ENCODE measurements around the gene CCR1. TPM values are rescaled to one million over a fixed set of nuclear protein-coding genes. Genes with fewer than 3 reads are reported as not detected.

The CCR1 gene
- total RNA-seq, 1 donor from 2014 or later: 5.9 TPM

DNA sequence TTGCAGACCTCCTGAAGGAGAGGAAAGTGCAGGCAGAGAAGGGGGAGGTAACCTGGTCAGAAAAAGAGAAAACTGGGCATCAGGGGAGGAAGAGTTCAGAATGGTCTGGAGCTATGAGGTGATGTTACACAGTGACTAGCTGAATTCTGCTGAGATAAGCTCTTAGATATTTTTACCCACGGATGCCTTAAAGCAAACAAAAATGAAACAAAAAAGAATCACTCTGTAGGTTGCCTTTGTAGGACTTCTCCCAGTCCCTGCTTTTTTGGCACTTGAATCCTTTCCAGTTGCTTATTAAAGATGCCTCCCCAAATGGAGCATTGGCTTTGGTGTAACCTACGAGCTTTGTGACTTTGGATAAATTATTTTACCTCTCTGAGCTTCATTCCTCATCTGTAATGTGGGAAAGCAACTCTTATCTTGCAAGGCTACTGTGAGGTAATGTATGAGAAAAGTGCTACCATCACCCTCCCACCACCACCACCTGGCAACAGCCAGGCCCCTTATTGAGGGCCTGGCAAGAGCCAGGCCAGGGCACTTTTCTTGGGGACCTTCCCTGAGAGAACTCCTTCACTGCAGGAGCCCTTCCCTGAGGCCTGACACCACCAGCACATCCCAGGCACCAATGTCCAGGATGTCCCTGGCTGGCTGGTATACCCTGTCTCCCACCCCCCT lies 2.7 kb downstream of the CCR1 start:
- peak overlapping the region; percentile 23 for H3K27ac Mint-ChIP-seq
- intact Hi-C loops (cut with micrococcal nuclease): loop anchor here (5.0 kb wide), 2 partner anchors 237 to 263 kb away; partner anchors contain the start of gene CXCR6
- peak overlapping the region; percentile 73 for H3K4me3 Mint-ChIP-seq
- H3K9me3 Mint-ChIP-seq: peaks cover 4% of the 10 kb centered on the region
- peaks cover 63% of the 10 kb centered on the region for H3K4me1 Mint-ChIP-seq
- peaks cover 31% of the 10 kb centered on the region for H3K36me3 Mint-ChIP-seq (ENCODE audit: low read depth)
- H3K27me3 Mint-ChIP-seq: peaks cover 6% of the 10 kb centered on the region
- no peak for DNase-seq

DNA sequence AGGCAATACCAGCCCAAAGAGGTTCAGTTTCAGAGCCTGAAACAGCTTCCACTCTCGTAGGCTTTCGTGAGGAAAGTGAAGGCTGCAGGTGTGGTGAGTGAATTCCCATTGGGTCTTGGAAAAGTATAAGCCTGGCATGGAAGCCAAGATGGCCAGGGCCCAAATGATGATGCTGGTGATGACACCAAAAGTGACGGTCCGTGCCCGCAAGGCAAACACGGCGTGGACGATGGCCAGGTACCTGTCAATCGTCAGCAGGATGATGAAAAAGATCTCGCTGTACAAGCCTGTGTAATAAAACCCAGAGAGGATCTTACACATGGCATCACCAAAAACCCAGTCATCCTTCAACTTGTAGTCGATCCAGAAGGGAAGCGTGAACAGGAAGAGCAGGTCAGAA lies 4.4 kb downstream of the CCR1 start:
- Mint-ChIP-seq H3K27me3 (peaks cover 15% of the 10 kb centered on the region), H3K36me3 (ENCODE audit: low read depth) (peaks cover 35% of the 10 kb centered on the region), H3K4me3 (no peak overlapping the region), H3K27ac (no peak overlapping the region), H3K4me1 (peaks cover 50% of the 10 kb centered on the region), H3K9me3 (peaks cover 4% of the 10 kb centered on the region)
- DNase-seq: no peak
- intact Hi-C loops (cut with micrococcal nuclease): no loop called here

GRCh38 chr3:46202535-46202934 lies 5.6 kb downstream of the CCR1 start:
- peaks cover 40% of the 10 kb centered on the region for H3K4me1 Mint-ChIP-seq
- DNase-seq: no peak
- H3K36me3 Mint-ChIP-seq (ENCODE audit: low read depth): peaks cover 39% of the 10 kb centered on the region
- H3K27ac Mint-ChIP-seq: no peak overlapping the region
- H3K27me3 Mint-ChIP-seq: peaks cover 17% of the 10 kb centered on the region
- H3K4me3 Mint-ChIP-seq: no peak overlapping the region
- H3K9me3 Mint-ChIP-seq: peaks cover 4% of the 10 kb centered on the region
- intact Hi-C loops (cut with micrococcal nuclease): no loop called here

DNA sequence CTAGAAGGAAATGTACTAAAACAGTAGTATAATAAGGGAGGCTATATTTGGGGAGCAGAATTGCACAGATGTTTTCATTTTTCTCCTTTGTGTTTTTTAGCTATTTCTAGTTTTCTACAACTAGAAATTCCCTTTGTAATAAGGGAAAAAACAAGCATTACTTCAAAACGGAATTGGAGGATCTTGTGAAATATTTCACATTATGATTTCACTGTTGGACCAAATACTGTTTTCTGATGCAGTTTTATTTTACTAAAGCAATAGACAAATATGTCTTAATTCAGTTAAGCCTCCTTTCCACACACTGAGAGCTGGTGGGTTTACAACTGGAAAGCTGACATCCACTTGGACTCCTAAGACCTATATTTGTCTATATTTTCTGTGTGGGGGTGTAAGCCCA lies 7.3 kb downstream of the CCR1 start:
- intact Hi-C loops (cut with micrococcal nuclease): no loop called here
- no peak overlapping the region for H3K27ac Mint-ChIP-seq
- H3K36me3 Mint-ChIP-seq (ENCODE audit: low read depth): peaks cover 42% of the 10 kb centered on the region

GRCh38 chr3:46200211-46200610 lies 7.9 kb downstream of the CCR1 start:
- Mint-ChIP-seq H3K27me3 (peaks cover 21% of the 10 kb centered on the region), H3K36me3 (ENCODE audit: low read depth) (peaks cover 43% of the 10 kb centered on the region), H3K4me3 (no peak overlapping the region), H3K9me3 (peaks cover 7% of the 10 kb centered on the region), H3K4me1 (peaks cover 18% of the 10 kb centered on the region), H3K27ac (no peak overlapping the region)
- no peak for DNase-seq
- intact Hi-C loops (cut with micrococcal nuclease): no loop called here

More for the DNA sequence above, 7.3 kb downstream of the CCR1 start:
- no peak for DNase-seq
- peaks cover 21% of the 10 kb centered on the region for H3K27me3 Mint-ChIP-seq
- peaks cover 7% of the 10 kb centered on the region for H3K9me3 Mint-ChIP-seq
- no peak overlapping the region for H3K4me3 Mint-ChIP-seq
- peaks cover 23% of the 10 kb centered on the region for H3K4me1 Mint-ChIP-seq

DNA sequence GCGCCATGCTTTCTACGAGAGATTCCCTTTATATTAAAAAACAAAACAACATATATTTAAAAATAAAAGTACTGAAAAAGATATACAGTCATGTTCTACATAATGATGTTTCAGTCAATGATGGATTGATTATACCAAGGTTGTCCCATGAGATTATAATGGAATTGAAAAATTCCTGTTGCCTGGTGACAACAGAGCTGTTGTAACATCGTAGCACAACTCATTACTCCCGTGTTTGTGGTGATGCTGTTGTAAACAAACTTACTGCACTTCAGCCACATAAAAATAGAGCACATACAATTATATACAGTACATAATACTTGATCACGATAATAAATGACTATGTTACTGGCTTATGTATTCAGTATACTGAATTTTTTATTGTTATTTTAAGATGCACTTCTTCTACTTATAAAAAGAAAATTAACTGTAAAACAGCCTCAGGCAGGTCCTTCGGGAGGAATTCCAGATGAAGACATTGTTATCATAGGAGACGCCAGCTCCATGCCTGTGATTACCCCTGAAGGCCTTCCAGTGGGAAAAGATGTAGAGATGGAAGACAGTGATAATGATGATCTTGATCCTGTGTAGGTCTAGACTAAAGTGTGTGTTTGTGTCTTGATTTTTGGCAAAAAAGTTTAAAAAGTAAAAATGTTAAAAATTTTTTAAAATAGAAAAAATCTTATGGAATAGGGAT lies 11.7 kb downstream of the CCR1 start:
- Mint-ChIP-seq H3K9me3 (peaks cover 16% of the 10 kb centered on the region), H3K4me1 (peaks cover 3% of the 10 kb centered on the region), H3K36me3 (ENCODE audit: low read depth) (peaks cover 22% of the 10 kb centered on the region), H3K4me3 (no peak overlapping the region), H3K27ac (no peak overlapping the region), H3K27me3 (peaks cover 32% of the 10 kb centered on the region)
- intact Hi-C loops (cut with micrococcal nuclease): no loop called here
- DNase-seq: no peak

DNA sequence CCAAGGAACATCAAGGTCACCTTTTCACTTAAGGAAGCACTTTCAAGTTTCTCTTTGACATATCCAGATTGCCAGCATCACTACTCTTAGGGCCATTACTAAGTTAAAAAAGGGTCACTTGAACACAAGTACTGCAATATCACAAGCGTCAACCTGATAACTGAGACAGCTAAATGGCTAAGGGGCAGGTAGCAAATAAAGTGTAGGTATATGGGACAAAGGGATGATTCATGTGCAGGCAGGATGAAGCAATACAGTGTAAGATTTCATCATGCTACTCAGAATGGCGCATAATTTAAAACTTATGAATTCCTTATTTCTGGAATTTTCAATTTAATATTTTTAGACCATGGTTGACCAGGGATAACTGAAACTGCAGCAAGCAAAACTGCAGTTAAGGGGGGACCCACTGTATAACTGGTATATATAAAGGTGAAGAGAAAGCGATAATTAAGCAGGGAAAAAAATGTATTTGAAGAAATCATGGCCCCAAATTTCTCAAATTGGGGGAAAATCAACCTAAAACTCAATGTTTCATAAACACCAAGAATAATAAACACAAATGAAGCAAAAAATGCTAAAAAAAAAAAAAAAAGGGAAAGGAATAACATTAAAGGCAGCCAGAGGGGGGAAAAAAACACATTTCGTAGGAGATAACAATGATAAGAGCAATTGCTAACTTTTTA lies 13.1 kb downstream of the CCR1 start:
- peaks cover 28% of the 10 kb centered on the region for H3K27me3 Mint-ChIP-seq
- peaks cover 16% of the 10 kb centered on the region for H3K9me3 Mint-ChIP-seq
- intact Hi-C loops (cut with micrococcal nuclease): no loop called here
- no peak overlapping the region for H3K4me3 Mint-ChIP-seq
- H3K36me3 Mint-ChIP-seq (ENCODE audit: low read depth): peaks cover 16% of the 10 kb centered on the region
- H3K4me1 Mint-ChIP-seq: no peaks in the 10 kb centered on the region
- H3K27ac Mint-ChIP-seq: no peak overlapping the region
- no peak for DNase-seq

DNA sequence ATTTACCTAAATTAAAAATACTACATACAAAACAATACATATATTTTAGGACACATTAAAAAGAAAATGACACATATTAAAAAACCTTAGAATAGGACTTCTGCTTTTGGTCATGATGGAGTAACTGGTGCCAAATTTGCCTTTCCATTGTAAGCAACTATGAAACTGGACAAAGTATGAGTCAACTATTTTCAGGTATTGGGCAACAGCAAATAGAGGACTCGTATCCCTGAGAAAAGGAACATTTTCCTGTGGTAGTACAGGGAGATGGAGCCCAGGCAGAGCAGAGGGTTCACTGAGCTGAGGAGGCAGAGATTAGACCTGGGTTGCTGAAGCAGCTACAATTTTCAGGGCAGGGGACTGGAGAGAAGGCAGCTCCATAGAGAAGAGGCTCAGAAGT lies 14.7 kb downstream of the CCR1 start:
- no peak overlapping the region for H3K4me3 Mint-ChIP-seq
- no peak overlapping the region for H3K27ac Mint-ChIP-seq
- H3K9me3 Mint-ChIP-seq: peaks cover 16% of the 10 kb centered on the region
- intact Hi-C loops (cut with micrococcal nuclease): no loop called here
- no peaks in the 10 kb centered on the region for H3K4me1 Mint-ChIP-seq
- H3K27me3 Mint-ChIP-seq: peaks cover 22% of the 10 kb centered on the region
- peaks cover 9% of the 10 kb centered on the region for H3K36me3 Mint-ChIP-seq (ENCODE audit: low read depth)
- DNase-seq: no peak

GRCh38 chr3:46192939-46193338 lies 15.2 kb downstream of the CCR1 start:
- H3K4me3 Mint-ChIP-seq: no peak overlapping the region
- peaks cover 4% of the 10 kb centered on the region for H3K4me1 Mint-ChIP-seq
- DNase-seq: no peak
- peaks cover 16% of the 10 kb centered on the region for H3K9me3 Mint-ChIP-seq
- H3K27me3 Mint-ChIP-seq: peaks cover 25% of the 10 kb centered on the region
- H3K27ac Mint-ChIP-seq: no peak overlapping the region
- H3K36me3 Mint-ChIP-seq (ENCODE audit: low read depth): peaks cover 8% of the 10 kb centered on the region
- intact Hi-C loops (cut with micrococcal nuclease): no loop called here

DNA sequence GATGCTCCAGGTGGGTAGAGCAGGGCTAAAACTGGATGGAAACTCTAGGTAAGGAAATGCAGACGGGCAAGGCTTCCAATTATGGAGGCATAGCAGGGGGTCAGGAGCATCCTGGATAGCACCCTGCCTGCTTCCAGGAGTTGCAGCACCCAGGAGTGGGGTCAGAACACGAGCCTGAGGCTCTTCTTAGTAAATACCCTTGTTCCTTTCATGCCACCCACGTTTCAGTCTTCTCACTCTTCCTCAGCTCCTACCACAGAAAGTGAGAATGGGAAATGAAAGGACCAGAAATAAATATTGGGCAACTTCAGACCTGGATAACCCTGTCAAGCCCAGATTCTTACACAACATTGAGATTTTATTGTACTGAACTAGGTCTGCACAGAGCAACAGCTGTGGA lies 16.4 kb downstream of the CCR1 start:
- Mint-ChIP-seq H3K27ac (no peak overlapping the region), H3K9me3 (peaks cover 16% of the 10 kb centered on the region), H3K4me1 (peaks cover 14% of the 10 kb centered on the region), H3K4me3 (no peak overlapping the region), H3K36me3 (ENCODE audit: low read depth) (peaks cover 5% of the 10 kb centered on the region), H3K27me3 (peaks cover 22% of the 10 kb centered on the region)
- no peak for DNase-seq
- intact Hi-C loops (cut with micrococcal nuclease): no loop called here

DNA sequence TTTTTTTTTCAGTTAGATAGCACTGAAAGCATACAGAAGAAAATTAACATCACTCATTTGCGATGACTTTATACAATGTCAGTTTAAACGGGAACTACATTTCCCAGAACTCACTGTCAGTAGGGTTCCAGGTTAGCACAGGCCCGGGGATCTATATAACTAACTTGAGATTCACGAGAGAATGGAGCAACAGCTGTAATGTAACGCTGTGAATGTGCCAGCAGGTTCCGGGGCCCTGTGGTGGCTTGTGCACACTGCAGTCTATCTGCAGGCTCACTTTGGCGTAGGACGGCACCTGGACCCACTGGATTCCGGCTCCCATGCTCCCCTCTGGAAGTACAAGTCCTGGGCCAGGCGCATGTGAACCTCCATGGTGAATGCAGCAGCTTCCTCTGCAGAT lies 19.4 kb downstream of the CCR1 start:
- no peak overlapping the region for H3K27ac Mint-ChIP-seq
- peaks cover 16% of the 10 kb centered on the region for H3K4me1 Mint-ChIP-seq
- H3K4me3 Mint-ChIP-seq: no peak overlapping the region
- peaks cover 9% of the 10 kb centered on the region for H3K9me3 Mint-ChIP-seq
- intact Hi-C loops (cut with micrococcal nuclease): no loop called here
- no peak for DNase-seq
- H3K27me3 Mint-ChIP-seq: peaks cover 21% of the 10 kb centered on the region
- H3K36me3 Mint-ChIP-seq (ENCODE audit: low read depth): peaks cover 2% of the 10 kb centered on the region

DNA sequence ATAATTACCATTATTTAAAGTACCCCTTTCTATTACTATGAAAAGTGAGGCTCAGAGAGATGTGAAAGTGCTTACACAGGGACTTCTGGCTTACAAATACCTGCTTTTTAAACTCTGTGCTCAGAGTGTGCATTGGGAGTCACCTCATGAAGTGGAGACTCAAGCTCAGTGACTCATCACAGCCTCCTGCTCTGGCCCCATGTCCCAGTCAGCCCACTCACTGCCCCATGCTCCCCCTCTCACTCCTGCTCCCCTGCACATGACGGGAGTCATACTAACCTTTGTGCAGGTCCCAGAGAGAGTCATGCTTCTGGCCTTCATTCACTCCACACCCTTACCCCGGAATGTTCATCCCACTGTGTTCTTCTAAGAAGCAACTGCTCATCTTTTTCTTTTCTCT lies 20.2 kb downstream of the CCR1 start:
- Mint-ChIP-seq H3K36me3 (ENCODE audit: low read depth) (peaks cover 1% of the 10 kb centered on the region), H3K27me3 (peaks cover 15% of the 10 kb centered on the region), H3K4me3 (no peak overlapping the region), H3K4me1 (peaks cover 16% of the 10 kb centered on the region), H3K9me3 (peaks cover 2% of the 10 kb centered on the region), H3K27ac (no peak overlapping the region)
- intact Hi-C loops (cut with micrococcal nuclease): no loop called here
- DNase-seq: no peak

DNA sequence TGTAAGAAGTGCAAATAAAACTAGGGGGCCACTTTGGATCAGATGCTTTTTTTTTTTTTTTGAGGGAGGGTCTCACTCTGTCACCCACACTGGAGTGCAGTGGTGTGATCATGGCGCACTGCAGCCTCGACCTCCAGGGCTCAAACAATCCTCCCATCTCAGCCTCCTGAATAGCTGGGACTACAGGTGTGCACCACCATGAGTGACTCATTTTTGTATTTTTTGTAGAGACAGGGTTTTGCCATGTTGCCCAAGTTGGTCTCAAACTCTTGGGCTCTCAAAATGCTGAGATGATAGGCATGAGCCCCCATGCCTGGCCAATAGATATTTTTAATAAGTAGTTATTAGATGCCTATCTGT lies 20.8 kb downstream of the CCR1 start:
- H3K27ac Mint-ChIP-seq: no peak overlapping the region
- H3K9me3 Mint-ChIP-seq: peaks cover 3% of the 10 kb centered on the region
- peaks cover 18% of the 10 kb centered on the region for H3K4me1 Mint-ChIP-seq
- no peak for DNase-seq
- H3K4me3 Mint-ChIP-seq: no peak overlapping the region
- H3K36me3 Mint-ChIP-seq (ENCODE audit: low read depth): no peaks in the 10 kb centered on the region
- peaks cover 17% of the 10 kb centered on the region for H3K27me3 Mint-ChIP-seq
- intact Hi-C loops (cut with micrococcal nuclease): no loop called here

Measured in activated CD4-positive, alpha-beta T cell treated with anti-CD3 and anti-CD28 coated beads, Interleukin-2, amount 10 ng/mL, durations not matched to agents 24 days and 14 days (primary cell).